Measurements from ENCODE around the gene VEZT.
A peak's percentile ranks its signal among the peaks of the same experiment; 100 is the strongest.

The VEZT gene

DNA sequence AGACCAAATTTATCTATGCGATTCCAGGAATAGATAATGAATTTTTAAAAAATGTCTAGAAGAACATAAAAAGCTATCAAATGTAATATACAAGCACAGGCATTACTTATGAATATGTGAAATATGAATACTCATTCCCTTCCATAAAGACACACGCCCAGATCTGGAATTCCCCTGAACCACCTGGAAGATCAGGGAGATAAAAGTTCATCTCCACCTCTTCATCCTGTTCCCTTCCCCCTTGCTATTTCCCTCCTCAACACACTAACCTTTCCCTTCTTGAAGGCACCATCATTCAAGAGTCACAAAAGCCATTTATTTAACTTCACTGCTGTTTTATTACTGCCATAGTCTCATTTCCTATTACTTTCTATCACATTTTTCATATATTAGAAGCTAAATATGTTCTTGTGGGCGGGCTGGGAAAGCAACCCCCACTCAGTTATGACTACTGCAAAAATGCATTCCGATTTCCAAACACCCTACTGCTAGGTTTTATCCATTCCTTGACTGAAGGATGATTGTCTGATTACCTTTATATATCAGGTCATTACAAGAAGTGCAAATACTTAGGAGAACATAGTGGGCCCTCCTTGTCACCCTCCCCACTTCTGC is 16.4 kb upstream of the VEZT start:
- no peak for DNase-seq

DNA sequence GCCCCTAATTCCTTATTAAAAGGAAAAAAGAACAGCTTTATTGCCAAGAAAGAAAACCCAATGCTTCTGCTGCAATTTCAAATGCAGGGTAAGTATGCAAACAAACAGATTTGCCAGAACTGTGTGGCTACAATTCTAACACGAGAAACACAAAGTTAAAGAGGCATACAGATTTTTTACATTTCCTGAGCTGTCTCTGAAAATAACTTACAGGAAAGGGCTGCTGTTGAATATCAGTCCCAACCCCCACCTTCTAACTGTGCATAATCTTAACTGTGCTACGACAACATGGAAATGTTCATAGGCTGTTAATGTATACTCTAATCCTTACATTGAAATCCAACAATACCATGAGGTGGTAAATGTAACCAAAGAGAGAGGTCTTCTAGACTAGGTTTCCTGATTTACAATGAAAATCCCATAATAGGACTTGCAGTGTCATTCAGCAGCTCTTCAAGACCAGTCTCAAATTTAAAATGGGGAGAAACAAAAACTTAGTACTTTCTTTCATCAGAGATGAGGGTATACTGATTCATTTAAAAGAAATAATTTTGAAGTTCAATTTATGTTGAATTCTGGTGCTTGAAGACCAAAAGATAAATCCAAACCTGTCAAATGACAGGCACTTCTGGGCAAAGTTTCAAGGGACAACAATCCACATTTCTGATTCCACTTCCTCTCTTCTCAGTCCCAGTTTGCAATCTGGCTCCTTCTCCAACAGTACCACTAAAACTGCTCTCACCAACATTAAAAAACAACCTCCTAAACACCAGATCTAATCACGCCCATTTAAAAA is 14.7 kb upstream of the VEZT start:
- DNase-seq = no peak

DNA sequence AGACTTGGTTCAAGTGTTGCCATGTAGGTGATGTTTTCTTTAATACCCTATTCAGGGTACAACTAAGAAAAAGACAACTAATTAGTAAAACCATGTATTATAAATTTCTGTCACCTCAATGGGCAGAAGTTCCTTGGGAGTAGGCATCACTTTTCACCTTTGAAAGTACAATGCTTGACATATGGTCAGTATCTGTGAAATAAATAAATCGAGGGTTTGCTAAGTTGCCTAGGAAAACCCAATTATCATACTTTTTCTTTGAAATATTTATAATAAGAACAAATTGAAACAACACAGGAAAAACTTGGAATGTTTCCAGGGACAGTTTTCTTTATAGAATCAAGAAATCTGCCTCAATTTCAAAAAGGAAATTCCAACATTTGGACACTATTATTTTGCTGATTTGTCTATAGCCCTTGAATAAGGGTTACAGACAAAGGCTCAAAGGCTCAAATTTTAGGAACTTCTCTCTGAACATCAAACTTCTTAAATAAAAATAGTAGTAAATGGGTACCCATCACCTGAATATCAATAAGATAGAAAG is 14.0 kb upstream of the VEZT start:
- no peak for DNase-seq

DNA sequence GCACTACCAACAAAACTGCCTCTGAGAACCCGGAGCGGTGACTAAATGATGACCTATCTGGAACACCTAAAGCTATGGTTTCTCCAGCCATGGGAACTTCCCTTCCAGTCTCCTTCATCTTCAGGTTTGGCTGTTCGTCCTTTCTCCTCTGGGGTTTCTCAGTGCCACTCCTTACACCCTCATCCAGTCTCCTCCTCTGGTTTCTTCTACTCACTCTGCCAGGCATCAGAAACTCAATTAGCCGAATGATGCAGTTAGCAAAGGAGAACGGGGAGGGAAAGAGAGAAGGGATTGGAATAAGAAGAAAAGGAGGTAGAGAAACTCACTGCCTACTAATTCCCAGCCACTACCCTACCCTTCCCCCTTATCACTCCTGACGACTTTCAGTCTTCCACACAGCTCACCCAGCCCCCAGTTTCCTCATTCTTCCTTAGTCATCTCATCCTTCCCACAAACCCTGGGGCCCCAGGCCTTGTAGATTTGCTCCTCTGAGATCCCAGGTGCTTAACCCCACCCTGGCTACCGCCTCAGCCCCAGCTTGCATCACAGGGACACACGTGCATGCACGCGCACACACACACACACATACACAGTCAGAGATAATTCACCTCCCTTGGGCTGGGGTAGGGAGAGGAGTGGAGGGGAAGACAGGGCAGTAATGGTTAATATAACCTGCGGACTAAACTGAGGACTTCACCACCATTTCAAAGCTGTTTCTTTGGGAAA is 13.3 kb upstream of the VEZT start:
- no peak for DNase-seq

DNA sequence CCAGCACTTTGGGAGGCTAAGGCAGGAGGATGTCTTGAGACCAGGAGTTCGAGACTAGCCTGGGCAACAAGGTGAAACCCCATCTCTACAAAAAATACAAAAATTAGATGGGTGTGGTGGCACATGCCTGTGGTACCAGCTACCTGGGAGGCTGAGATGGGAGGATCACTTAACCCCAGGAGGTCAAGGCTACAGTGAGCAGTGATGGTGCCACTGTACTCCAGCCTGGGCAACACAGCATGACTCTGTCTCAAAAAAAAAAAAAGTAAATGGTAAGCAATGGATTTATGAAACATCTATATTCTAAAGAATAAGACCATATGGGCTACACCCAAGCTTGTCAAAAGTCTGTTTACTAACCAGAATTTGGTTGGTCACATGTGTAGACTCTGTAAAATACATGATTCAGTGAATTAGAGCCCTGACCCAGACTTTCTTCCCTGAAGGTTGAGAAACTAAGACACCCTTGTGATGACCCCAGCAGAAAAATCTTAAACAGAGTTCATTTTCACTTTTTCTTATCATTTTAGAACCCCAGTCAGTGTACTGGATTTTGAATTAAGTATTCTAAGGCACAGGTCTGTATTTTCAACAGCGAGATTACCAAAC is 12.5 kb upstream of the VEZT start:
- no peak for DNase-seq

DNA sequence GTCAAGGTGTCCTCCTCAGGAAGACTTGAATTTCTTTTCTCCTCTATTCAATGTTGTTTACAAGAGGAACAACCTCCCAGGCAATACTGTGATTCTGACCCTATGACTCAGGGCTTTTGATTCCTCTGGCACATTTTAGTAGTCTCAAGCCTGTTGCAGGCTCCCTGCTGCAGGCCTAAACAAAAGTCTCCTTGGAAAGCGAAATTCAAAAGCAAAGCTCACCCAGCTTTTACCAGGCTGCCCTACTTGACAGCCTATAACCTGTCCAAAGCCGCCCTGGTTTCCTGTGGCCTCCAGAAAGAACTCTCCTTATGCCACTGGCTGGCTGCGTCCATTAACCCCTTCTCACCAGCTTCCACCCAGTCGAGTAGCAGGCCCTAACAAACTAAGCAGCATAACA is 11.9 kb upstream of the VEZT start:
- DNase-seq = no peak

DNA sequence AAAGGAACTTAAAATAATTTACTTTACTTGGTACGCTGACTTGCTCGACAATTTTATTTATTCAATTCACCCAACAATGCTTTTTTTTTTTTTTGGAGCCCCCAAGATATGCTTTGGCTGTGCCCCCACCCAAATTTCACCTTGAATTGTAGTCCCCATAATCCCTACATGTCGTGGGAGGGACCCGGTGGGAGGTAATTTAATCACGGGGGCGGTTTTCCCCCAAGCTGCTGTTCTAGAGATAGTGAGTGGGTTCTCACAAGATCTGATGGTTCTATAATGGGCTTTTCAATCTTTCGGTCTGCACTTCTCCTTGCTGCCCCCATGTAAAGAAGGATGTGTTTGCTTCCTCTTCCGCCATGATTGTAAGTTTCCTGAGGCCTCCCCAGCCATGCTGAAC is 10.7 kb upstream of the VEZT start:
- DNase-seq = no peak

DNA sequence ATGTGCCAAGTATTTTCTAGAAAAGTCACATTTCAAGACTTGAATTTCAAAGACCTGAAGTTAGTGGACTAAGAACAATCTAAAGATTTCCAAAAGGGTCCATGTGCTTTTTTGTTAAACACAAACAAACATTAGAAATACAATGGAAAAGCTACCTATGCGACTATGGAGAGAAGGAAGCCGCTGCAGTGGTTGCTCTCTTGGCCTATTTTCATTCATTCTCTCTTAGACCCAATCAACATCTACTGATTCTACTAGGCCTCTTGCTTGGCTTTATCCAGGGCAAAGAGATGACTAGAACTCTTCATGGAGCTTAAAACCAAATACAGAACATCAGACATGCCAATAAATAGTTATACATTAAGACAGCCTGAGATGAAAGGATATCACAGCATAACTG is 10.2 kb upstream of the VEZT start:
- DNase-seq = no peak

DNA sequence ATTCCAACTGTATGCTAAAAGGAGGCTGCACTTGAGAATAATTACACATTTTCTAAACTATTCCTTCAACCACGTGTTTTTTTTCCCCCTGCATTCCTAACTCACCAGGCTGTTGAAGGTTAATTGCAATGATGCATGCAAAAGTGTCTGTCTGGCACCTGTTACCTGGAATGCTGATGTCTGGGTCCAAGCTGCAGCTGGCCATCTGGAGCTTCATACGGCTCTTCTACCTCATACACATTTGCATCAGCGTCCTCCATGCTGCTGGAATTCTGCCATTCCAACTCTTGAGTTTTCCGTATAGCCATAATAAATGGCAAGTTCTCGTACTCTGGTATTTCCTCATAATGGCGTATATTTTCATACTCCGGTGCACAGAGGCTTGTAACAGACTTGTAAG is 8.9 kb upstream of the VEZT start:
- no peak for DNase-seq

DNA sequence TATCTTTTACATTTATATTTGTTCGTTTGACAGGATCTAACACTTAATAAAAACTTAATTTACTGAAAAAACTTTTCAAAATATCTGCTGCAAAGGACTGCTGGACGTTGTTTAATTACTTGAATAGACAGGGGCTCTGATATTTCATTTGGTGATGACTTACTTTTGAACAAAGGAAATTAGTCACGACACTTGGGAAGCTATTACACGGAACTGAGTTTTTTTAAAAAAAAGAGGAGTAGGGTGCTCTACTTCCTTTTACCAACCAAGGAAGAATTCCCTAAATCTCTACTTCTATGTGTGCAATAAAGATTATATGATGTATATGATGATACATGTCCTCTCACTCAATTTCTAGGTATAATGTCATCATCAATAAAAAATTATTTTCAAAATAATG is 5.0 kb upstream of the VEZT start:
- DNase-seq = no peak

DNA sequence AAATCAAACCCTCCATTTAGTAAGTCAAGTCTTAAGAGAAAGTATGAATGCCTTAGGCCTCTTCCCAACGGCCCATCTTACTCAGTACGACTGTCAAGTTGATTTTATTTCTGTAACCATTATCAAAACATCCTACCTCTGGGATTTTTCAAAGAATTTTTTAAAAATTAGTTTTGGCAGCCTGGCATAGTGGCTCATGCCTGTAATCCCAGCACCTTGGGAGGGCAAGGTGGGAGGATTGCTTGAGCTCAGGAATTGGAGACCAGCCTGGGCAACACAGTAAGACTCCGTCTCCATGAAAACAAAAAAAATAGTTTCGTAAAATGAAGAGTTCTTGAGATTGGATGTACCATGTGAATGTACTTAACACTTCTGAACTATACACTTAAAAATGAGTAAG is 4.5 kb upstream of the VEZT start:
- no peak for DNase-seq

DNA sequence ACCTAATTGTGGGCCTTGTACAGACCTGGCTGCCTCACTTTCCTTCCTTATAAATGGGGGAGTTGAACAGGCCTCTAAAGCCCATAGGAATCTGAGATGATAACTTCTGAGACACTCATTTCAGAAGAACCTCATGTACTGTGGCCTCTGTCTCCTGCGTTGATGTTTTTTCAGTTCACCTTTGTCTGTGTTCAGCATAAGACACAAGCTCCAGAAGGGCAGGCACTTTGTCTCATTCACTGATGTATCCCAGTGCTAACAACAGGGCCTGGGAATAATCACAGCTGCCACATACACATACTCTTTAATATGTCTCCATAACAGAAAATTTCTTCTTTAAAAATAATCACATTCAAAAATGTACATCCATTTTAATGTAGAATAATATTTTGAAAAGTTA is 3.7 kb upstream of the VEZT start:
- DNase-seq = no peak

DNA sequence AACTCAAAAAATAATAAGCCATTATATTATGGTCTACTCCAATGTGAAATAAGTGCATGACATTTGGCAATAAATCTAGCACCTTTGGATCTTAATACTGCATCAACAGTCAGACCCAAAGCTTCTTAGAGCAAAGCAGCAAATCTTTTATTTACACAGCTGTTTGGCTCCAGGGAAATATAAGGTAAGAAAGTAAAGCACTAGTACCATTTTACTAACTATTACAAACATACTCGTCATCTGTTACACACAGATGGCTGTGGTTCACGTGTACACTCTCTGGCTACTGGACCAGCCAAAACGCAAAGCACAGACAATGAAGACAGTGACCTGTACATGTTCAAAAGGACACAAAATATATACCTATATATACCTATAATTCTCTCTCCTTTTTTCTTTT is 3.1 kb upstream of the VEZT start:
- DNase-seq = no peak

DNA sequence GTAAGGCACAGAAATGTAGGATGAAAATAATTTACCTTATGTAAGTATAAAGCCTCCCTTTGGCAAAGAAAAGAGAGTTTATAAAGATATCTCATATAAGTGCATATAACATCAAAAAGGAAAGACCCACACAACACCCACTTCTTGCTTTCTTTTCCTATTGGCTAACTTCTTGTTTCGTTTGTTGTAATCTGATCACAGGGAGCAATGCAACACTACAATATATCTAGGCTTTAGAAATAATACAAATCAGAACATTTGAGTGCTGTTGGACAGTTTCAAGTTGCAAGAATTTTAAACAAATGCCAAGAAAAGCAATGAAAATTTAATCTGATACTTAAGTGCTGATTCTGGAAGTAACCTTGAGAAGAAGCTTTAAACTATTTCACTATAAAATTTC is 1.7 kb upstream of the VEZT start:
- DNase-seq = no peak

DNA sequence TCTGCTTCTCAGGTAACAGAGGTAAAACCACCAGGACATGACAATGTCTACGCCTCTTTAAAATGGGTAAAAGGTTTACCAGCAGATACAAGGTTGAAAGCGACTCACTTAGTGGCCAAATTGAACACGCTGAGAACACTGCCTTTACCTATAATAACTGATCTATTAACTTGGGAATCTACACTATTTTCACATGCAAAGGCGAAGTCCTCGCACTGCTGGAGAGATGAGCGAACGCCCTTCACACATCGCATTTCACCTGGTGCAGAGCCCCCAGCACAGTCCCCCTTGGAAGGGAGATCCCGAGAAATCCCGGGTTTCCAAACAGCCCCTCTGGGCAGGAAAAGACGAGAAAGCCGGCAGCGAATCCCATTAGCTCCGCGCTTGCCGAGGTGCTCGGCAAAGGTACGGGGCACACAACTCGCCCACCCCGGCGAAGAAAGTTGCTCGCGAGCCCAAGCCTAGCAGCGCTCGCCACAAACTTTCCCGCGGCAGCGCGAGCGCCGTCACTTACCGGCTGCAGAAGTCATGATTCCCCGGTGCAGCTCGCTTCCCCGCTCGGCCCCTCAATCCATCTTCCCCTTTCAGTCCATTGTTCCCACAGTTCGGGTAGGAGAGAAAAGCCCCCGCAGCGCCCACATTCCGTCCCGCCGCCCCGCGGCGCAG is 763 bp upstream of the VEZT start:
- peak in 1 of 2 experiments; percentile 35 for DNase-seq

DNA sequence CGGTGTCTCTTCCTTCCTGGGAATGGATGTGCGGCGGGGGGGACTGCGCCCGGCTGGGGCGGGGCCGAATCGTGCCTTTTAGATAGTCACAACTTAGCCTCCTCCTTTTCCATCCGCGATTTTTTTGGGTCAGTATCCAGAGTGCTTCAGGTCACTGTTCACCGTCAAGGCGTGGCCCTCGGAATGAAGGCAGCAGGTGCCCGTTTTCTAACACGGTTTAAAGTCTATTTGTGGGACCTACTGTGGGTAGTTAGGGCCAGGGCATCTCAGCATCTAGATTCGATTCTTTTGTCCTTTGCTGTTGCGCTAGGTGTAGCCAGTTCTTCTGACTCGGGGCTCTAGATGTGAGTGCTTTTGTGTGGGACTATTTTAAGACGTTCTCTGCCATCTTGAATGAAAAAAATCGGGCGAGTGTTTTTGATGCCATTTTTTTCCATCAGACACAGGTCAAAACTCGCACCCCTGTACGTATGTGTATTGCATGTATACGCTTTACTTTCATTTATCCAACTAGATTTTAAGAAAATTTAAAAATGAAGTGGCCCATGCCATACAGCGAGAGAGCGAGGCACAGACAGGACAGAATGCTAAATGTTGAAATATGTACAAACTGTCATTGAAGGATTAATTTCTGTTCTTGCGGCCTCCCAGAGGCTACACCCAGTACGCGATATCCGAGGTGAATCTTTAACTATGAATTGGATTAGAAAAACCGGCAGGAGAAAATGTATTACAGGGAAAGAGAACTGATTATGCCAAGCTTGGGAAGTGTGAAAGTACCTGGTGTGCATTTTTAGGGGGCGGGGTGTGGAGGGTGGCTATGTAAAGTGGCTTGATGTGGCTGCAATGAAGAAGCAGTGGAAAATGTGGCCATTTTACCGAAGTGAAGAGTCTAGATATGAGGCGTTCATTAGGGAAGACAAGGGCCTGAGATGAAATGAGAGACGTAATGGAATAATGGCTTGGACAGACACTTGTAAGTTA is 835 bp downstream of the VEZT start:
- DNase-seq = peak; percentile 19 to 29

DNA sequence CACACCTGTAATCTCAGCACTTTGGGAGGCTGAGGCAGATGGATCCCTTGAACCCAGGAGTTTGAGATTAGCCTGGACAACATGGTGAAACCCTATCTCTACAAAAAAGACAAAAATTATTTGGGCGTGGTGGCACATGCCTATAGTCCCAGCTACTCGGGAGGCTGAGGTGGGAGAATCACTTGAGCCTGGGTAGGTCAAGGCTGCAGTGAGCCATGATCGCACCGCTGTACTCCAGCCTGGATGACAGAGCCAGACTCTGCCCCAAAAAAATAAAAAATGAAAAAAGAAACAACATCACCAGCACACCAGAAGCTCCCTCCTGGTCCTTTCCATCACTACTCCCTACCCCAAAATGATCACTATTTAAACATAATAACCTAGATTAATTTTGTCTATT is 2.6 kb downstream of the VEZT start:
- DNase-seq = no peak

DNA sequence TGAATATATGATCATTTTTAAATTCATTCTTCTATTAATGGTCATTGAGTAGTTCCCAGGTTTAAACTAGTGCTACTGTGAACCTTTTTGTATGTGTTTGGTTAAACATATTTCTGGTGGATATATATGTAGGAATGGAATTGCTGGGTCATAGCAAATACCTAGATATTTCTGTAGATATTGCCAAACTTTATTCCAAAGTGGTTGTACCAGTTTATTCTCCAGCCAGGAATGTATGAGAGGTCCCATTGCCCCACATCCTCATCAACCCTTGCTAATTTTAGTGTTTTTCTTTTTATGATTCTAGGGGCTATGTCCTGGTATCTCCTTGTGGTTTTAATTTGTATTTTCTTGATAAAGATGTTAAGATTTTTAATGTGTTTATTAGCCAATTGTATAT is 3.1 kb downstream of the VEZT start:
- DNase-seq = no peak

DNA sequence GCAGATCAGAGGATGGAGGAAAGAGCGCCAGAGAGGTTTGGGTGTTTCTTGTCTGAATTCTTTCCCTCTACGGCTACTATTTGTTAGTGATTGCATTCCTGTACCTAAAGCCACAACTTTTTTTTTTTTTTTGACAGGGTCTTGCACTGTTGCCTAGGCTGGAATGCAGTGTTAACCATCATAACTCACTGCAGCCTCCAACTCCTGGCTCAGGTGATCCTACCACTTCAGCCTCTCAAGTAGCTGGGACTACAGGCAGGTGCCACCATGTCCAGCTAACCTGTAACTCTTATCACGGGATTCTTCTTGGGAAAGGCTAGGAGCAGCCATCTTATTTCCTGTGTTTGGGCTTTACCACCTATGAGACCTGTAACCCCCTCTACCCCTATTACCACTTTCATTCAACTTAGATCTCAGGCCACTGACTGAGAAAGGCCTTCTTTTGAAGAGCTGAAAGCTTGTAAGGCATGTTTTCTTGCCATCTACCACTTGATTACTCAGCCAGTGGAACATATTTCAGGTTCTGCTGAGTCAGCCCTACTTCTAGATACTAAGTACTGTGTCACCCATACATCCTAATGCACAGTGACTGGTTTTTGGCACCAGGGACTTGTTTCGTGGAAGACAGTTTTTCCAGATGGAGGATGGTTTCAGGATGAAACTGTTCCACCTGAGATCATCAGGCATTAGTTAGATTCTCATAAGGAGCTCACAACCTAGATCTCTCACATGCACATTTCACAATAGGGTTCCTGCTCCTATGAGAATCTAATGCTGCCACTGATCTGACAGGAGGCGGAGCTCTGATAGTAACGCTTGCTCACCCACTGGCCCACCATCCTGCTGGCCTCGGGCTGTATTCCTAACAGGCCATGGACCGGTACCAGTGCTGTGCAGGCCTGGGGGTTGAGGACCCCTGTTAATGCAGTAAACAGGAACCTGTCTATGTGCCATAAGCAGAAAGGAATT is 6.9 kb downstream of the VEZT start:
- no peak for DNase-seq

DNA sequence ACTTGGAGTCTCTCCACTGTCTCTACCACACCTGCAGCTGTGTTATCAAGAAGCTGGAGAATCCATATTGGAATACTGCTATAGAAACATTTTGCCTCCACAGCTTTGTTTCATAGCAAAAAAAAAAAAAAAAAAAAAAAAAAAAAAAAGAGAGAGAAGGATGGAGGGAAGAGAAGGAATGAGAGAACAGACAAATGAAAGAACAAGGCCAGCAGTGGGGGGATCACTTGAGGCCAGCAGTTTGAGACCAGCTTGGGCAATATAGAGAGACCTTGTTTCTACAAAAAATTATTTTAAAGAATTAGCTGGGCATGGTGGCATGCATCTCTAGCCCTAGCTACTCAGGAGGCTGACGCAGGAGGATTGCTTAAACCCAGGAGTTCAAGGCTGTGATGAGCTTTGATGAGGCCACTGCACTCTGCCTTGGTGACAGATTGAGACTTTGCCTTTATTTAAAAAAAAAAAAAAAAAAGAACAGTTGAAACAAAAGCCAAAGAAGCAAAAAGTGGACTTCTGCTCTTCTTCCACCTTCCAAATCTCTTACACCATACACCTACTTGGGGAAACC is 8.1 kb downstream of the VEZT start:
- no peak for DNase-seq
